Fibroblast of skin of left quadriceps (primary cell): ENCODE results near the gene PEAR1.
A peak's percentile ranks its signal among the peaks of the same experiment; 100 is the strongest.

Source experiments
- DNase-seq, 2 experiments: peaks; one replicate each; pipeline ENCODE4 v3.0.0-alpha.2; 2013; ENCODE audit warnings: low read depth in 2 of 2

Gene PEAR1

GRCh38 chr1:156901966-156902915 is 8.7 kb downstream of the PEAR1 start:
- peak in 1 of 2 experiments; percentile 66 for DNase-seq

GRCh38 chr1:156903328-156904091 is 10.0 kb downstream of the PEAR1 start:
- no peak for DNase-seq

GRCh38 chr1:156904187-156904959 is 10.9 kb downstream of the PEAR1 start:
- DNase-seq: no peak

DNA sequence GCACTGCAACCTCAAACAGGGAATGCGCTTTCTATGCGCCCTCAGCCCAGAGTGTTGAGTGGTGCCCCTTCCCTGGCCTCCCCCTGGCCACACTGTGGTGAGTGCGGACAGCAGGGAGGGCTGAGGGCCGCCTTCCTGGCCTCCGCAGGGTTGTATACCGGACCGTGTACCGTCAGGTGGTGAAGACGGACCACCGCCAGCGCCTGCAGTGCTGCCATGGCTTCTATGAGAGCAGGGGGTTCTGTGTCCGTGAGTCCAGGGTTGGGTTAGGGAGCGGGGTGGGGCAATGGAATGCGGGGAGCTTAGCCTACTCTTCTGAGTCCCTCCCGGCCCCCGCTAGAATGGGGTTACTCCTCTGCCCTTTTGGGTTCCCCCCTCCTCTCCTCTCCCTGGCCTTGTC is 11.7 kb downstream of the PEAR1 start:
- no peak for DNase-seq

GRCh38 chr1:156905651-156906050 is 12.1 kb downstream of the PEAR1 start:
- no peak for DNase-seq

DNA sequence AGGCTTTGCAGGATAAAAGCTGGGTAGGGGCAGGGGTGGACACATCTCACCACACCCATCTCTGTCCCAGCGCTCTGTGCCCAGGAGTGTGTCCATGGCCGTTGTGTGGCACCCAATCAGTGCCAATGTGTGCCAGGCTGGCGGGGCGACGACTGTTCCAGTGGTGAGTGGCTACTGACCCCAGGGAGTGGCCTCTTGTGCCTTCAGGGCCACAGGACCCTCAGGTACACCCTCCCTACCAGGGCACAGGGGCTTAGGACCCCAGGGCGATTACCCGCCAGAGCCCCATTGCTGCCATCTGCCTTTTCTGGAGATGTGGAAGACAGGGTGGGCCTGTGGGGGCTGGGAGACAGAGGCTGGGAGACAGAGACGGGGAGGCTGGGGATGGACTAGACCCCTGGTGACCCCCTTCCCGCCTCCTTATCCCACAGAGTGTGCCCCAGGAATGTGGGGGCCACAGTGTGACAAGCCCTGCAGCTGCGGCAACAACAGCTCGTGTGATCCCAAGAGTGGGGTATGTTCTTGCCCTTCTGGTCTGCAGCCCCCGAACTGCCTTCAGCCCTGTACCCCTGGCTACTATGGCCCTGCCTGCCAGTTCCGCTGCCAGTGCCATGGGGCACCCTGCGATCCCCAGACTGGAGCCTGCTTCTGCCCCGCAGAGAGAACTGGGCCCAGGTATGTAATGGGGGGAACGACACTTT is 12.8 kb downstream of the PEAR1 start:
- DNase-seq: no peak

GRCh38 chr1:156908541-156908940 is 15.0 kb downstream of the PEAR1 start:
- no peak for DNase-seq

GRCh38 chr1:156908955-156909354 is 15.4 kb downstream of the PEAR1 start:
- no peak for DNase-seq

DNA sequence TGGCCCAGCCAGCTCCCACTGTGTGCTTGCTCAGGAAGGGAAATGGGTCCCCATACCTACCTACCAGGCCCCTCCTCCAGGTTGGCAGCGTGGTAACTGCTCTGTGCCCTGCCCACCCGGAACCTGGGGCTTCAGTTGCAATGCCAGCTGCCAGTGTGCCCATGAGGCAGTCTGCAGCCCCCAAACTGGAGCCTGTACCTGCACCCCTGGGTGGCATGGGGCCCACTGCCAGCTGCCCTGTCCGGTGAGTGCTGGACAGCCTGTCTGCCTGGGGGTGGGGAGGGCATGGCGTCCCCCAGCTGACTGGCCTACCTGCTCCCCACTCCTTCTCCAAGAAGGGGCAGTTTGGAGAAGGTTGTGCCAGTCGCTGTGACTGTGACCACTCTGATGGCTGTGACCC is 16.2 kb downstream of the PEAR1 start:
- no peak for DNase-seq

DNA sequence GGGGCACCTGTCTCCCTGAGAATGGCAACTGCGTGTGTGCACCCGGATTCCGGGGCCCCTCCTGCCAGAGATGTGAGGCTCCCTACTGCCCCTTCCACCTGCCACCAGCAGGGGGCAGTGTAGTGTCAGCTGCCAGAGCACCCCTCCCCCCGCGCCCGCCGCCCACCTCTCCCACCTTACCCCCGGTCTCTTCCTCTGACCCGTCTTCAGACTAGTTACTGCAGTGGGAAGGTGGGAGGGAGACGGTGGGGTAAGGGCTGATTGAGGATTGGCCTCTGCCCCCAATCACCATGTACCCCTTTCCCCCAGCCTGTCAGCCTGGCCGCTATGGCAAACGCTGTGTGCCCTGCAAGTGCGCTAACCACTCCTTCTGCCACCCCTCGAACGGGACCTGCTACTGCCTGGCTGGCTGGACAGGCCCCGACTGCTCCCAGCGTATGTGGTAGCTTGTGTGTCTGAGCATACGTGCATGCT is 16.8 kb downstream of the PEAR1 start:
- DNase-seq: no peak

DNA sequence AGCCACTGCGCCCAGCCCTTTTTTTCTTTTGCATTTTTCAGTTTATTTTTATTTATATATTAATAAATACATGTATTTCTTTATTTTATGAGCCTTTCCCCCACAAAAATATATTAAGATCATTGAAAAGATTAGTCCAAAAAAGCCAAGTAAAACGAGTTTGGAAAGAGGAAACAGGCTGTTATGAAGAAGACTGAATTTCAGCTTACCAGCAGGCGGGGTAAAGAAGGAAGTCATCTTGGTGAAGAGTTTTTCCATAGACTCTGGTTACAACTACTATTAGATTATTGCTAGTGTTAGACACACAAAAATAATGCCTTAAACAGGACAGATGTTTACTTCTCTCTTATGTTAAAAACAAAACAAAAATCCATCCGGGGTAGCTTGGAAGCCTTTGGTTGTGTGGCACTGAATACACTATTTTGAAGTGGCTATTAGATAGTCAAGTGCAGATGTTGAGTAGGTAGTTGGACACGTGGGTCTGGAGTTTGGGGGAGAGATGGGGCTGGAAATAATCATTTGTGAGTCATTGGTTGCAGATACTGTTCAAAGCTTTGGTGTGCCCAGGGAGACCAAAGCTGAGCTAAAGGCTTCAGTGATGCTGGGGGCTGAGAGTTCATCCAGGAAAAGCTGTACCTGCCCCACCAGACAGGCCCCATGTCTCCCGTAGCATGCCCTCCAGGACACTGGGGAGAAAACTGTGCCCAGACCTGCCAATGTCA is 18.2 kb downstream of the PEAR1 start:
- no peak for DNase-seq

DNA sequence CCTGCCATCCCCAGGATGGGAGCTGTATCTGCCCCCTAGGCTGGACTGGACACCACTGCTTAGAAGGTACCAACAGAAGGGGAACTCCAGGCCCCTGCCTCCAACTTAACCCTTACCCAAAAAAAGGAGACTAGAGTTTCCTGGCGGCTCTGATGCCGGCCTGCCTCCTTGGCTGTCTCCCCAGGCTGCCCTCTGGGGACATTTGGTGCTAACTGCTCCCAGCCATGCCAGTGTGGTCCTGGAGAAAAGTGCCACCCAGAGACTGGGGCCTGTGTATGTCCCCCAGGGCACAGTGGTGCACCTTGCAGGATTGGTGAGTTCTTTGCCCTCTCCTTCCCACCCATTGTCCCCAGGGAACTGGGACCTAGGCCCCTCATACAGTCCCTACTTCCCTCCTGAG is 18.8 kb downstream of the PEAR1 start:
- DNase-seq: no peak

DNA sequence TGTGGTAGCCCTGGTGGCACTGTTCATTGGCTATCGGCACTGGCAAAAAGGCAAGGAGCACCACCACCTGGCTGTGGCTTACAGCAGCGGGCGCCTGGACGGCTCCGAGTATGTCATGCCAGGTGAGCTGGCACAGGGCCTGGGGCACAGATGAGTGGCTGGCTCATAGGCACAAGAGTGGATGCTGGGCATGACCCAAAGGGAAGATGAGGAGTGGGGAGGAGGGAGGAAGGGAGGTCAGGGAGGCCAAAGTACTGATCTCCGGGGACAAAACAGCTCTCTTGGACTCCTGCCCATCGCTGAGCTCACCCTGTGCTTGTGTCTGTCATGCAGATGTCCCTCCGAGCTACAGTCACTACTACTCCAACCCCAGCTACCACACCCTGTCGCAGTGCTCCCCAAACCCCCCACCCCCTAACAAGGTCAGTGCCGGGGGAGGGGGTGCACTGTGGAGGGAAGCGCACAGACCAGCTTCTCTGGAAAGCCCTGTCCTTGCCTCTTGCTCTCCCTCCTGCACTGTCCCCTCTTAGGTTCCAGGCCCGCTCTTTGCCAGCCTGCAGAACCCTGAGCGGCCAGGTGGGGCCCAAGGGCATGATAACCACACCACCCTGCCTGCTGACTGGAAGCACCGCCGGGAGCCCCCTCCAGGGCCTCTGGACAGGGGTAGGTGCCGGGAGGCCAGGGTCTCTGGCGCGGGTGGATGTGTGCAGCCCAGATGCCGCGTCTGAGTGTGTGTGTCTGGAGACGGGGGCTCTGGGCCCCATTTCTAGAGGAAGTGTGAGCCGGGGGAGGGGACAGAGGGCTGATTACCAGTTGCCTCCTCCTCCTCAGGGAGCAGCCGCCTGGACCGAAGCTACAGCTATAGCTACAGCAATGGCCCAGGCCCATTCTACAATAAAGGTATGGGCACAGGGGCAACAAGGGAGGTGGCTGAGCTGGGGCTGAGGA is 19.6 kb downstream of the PEAR1 start:
- DNase-seq: no peak

GRCh38 chr1:156913809-156914387 is 20.4 kb downstream of the PEAR1 start:
- DNase-seq: no peak

- no peak for DNase-seq
Observed at GRCh38 chr1:156914440-156914856, 20.9 kb downstream of the PEAR1 start.

GRCh38 chr1:156920233-156921052 is 26.9 kb downstream of the PEAR1 start, which contains the start of gene LRRC71:
TSS of gene LRRC71 (plus strand) at chr1:156920632. CDS start at chr1:156920804, 172 bp downstream.
- peak in 1 of 2 experiments; percentile 48 for DNase-seq

DNA sequence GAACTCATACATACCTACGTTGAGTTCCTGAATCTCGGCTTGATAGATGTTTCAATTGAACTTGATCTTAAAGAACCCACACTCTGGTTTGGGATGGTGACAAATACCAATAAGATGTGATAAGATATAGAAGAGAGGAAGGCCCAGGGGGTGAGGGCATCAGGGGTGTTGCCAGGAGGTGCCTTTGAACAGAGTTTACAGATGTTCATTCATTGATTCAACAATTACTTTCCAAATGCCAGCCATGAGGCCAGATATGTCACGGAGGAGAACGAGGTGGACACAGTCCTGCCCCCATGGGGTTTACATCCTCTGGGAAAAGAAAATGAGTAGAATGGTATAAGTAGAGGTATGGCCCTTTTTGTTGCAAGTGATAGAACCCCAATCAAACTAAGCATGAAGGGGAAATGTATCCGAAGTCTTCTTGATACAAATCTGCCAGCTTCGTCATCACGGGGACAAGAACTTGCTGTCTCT is 27.6 kb downstream of the PEAR1 start:
- no peak for DNase-seq
